ENCODE results near the gene AP1B1.
"Not testable (repeated sequence)": the region's sequence is repeated elsewhere in the genome, so short reads cannot be mapped to it uniquely, and the experiment has no call there.

Gene AP1B1

DNA sequence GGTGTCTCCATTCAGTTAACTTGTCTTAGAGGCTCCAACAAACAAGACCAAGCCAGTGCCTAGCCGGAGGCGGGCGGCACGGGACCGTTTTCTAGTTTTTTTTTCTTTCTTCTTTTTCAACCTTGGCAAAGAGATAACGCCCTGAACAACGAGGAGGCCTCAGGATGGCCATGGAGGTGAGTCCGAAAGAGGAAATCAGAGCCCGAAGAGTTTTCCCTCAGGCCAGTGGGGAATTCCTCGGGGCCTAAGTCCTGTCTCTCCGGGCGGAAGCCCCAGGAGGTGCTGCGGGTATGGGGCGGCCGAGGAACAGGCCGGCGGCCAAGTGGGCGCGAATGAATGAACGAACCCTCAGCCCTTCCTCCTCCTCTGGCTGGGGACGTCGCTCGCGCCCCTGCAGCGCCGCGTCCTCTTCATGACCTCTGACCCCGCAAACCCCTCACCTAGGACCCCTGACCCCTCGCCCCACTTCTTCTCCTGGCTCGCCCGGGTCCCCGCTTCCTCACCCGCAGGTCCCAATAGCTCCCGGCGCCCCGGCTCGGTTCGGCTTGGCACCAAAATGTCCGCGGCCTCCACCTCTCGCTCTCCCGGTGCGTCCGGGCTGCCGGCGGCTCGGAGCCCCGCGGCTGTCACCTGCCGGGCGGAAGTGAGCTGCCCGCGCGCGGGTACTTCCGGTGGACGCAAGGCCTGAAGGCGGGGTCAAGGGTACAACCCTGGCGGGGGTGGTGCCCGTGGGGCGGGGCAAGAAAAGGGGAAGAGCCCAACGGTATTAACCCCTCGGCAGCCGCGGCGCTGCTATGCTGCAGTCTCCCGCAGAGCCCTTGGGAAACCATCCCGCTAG, at the start of gene AP1B1:
Gene AP1B1, minus strand, starts transcription at position 650 of the 838 bp plus-strand sequence. CDS start 21,327 bp downstream, outside the sequence.
- peak; percentile 93 for DNase-seq (ENCODE audit: low read depth)

DNA sequence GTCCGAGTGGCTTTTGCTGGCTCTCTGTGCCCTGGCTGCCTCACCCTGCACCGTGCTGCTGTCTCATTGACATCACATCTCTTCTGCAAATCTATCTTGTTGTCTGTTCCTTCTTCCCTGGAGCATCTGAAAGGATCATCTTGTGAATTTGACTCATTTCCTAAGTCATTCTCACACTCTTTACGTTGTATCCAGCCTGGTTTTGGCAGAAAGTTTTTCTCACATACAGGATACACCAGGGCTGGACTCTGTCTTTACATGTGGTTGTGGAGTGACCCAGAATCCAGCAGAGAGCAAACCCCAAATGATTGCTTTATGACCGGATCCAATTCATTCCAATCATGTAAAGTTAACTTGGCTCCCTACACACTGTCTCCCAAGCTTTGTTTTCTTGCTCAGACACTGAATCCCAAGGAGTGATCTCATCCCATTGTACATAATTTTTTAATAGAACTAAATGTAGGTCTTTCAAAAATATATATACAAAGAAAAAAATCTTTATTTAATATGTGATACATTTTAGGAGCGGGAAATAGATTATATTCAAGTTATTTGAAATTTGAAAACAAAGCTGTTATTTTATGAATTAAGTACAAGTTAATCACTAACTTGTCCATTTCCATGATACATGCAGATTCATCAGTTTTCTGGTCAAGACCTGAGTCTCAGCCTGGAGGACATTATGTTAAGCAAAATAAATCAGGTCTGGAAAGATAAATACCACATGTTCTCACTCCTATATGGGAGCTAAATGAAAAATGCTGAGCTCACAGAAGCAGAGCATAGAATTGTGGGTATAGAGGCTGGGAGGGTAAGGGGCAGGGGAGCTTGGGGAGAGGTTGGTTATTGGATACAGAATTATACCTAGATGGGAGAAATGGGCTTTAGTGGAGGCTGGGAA, 47.1 kb upstream of the AP1B1 start:
- no peak for DNase-seq (ENCODE audit: low read depth)

DNA sequence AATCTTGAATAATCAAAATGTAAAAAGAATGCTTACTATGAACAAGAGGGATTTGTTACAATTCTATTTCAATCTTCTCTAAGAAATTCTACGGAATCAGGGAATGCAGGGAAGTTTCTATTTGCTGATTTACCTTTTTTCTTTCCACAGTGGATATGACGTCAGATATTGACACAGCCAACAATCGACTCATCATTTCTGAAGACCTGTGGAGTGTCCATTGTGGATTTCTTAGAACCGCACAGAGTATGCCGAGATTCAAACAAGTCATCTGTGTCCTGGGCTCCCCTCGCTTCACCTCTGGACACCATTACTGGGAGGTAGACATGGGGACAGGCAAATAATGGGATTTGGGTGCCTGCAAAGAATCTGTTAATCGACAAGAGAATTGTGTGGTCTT, 45.9 kb upstream of the AP1B1 start:
- DNase-seq (ENCODE audit: low read depth): no peak

DNA sequence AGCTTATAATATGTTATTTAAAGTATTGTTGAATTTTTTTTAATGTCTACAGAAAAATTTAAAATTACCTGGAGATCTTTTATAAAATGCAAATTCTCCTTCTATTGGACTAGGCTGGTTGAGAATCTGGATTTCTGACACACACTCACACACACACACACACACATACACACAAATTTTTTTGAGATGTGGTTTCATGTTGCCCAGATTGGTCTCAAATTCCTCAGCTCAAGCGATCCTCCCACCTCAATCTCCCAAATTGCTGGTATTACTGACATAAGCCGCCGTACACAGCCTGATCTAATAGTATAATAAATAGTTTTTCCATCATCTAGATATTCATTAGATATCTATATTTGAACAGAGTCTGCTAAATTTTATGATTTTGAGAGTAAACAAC, 45.5 kb upstream of the AP1B1 start:
- DNase-seq (ENCODE audit: low read depth): no peak

DNA sequence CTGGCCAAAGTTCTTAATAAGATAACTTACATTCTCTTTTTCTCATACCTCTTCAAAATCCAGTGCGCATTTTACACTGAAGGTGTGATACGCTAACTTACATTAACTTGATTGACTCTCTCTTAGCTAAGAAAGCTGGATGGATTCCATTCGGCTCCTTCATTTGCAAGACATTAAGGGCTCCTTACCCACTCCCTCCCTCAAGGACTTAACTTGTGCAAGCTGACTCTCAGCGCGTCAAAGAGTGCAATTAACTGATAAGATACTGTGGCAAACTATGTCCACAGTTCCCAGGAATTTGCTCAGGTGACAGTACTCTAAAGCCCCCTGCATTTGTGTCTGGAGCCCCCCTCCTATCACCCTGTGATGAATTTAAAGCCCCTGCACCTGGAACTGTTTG, 43.6 kb upstream of the AP1B1 start:
- no peak for DNase-seq (ENCODE audit: low read depth)

DNA sequence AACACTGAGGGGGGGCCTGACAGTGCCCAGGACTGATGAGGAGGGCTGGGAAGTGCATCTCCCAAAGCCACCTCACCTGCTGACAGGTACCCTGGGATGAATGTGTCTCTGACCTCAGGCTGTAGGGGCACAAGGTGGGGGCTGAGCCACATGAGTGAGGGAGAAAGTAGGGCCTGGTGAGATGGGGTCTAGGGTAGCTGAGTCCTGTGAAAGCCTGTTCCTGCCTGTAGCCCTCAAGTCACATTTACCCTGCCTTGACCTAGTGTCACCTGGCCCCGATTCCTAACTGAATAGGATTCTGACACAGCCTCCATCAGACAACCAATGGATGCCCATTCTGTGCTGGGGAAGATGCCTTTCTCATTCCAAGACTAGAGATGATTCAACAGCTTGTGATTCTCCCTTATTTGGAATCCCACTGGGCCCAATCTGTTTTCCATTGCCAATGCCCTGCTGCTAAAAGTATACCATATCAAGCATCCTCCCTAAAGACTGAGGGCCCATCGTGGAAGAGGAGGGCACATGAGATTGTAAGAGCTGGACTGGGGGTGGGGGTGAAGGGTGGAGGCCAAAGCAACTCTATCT, 38.9 kb upstream of the AP1B1 start:
- DNase-seq (ENCODE audit: low read depth): no peak

DNA sequence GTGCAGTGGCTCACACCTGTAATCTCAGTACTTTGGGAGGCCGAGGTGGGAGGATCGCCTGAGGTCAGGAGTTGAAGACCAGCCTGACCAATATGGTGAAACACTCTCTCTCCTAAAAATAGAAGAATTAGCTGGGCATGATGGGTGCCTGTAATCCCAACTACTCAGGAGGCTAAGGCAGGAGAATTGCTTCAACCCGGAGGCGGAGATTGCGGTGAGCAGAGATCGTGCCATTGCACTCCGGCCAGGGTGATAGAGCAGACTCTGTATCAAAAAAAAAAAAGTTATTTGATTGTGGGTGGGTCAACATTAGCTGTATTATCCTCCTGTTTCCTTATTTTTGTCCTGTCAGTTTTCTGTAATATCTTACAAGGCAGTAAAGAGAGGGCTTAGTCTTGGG, 38.1 kb upstream of the AP1B1 start:
- DNase-seq (ENCODE audit: low read depth): no peak

DNA sequence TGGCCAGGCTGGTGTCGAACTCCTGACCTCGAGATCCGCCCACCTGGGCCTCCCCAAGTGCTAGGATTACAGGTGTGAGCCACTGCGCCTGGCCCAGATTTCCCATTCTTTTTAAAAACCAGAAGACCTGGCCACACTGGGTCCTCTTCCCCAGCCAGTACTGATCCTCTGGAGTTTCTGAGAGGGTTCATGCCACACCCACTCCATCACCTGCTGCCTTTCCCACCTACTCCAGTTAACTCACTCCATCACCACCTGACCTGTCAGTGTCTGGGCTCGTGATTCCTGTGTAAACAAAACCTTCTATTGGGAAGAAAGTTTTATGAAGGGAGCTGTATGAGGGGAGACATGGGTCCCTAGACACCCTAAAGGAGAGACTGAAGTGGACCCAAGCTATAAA, 30.3 kb upstream of the AP1B1 start:
- not testable (repeated sequence) for DNase-seq (ENCODE audit: low read depth)

DNA sequence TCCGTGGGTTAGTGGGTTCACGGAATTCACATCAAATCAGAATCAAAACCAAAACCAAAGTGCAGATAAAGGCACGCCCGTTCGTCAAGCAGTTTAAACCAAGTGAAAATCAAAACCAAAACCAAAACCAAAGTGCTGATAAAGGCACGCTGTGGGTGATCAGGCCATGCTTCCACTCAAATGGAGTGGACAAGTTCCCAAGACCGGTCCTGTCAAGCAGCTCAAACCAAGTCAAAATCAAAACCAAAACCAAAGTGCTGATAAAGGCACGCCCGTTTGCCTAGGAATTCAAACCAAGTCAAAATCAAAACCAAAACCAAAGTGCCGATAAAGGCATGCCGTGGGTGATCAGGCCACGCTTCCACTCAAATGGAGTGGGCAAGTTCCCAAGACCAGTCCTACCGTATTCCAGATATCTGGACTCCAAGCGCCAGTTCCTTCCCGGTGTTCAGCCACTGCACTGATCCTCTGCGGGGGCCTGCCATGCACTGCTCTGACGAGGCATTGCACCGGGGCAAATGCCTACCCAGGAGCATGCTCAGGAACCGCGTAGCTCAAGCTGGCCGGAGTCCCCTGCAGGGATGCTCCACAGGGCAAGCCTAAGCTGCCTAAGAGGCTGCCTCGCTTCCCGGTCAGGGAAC, 26.7 kb upstream of the AP1B1 start:
- peak; percentile 55 for DNase-seq (ENCODE audit: low read depth)

DNA sequence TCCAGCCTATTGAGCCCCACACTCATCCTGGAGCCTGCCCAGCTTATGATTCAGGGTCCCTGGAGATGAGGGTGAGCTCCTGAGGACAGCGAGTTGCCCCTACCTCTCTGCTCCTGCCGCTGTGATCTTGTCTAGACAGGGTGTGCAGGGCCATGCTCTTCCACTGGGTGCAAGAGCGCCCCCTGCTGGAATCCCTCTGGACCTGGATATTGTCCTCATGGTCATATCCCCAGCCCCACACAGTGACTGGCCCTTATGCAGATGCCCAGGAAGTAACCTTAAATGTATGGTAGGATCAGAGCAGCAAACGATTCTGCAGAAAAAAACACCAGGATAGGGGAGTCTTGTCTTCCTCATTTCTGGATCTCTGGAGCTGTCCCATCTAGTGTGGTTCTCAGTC, 24.4 kb upstream of the AP1B1 start:
- not testable (repeated sequence) for DNase-seq (ENCODE audit: low read depth)

DNA sequence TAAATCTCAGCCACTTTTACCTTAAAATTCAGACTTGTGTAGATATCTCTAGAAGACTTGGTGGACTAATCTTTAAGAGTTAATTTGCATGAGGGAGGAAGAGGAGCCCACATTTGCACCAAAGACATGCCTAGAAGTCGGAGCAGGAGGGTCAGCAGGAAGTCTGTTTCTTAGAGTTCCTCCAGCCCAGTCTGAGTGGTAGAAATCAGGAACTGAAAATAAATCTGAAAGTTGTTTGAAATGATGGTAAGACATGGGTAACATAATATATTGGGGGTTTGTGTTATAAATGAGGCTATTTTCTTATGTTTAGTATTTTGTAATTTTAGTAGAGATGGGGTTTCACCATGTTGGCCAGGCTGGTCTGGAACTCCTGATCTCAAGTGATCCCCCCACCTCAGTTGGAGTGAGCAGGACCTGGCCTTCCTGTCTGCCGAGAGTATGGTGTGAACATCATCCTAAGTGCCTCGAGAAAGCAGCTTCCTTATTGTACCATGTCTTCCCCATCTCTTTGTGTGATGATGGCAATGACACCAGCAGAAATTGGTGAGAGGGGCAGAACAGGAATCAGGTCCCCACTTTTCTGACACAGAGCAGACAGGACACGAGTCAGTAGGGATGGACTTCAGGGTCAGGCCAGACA, 23.3 kb upstream of the AP1B1 start:
- not testable (repeated sequence) for DNase-seq (ENCODE audit: low read depth)

DNA sequence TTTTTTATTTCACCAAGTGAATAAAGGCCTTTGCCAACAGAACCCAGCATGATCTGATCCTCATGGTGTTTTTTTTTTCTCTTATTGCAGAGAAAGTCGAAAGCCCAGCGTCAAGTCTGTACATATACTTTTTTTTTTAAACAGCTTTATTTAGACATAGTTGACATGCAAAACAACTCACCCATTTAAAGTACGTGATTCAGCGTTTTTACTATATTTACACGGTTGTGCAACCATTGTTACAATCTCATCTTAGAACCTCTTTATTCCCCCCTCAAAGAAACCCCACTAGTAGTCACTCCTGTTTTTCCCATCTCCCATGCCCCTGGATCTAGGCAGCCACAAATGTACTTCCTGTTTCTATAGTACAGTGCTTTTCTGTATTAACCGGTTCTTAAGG, 20.6 kb upstream of the AP1B1 start:
- no peak for DNase-seq (ENCODE audit: low read depth)

DNA sequence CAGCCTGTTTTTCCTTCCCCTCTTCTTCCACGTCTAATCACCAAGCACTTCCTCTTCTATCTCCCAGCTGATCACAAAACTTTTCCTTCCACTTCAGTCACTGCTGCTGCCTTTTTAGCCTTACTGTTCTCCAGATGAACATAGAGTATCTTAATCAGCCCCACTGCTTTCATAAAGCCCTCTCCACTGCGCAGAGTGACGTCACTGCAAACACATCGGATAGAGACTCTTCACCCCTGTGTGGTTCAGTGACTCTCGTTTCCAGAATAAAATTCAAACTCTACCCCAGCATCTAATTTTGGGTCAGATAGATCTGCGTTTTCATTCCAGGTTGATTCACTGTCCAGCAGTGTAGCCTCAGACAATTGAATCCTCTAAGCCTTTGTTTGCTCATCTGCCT, 13.2 kb upstream of the AP1B1 start:
- not testable (repeated sequence) for DNase-seq (ENCODE audit: low read depth)

DNA sequence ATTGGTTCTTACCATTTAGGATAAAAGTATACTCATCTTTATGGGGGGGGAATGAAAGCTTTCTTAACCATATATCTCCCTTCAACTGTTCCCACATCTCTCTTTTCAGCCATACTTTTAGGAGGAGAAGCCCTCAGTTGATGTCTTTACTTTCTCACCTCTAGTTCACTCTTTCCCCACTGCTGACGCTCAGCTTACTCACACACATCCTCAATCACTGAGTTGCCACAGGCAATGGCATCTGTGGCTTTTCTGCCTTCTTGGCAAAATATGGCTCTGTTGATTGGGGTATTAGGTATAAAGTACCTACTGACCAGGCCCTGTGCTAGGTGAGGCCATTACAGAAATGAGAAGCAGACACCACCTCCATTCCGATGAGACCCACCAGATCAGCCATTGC, 12.2 kb upstream of the AP1B1 start:
- DNase-seq (ENCODE audit: low read depth): no peak

DNA sequence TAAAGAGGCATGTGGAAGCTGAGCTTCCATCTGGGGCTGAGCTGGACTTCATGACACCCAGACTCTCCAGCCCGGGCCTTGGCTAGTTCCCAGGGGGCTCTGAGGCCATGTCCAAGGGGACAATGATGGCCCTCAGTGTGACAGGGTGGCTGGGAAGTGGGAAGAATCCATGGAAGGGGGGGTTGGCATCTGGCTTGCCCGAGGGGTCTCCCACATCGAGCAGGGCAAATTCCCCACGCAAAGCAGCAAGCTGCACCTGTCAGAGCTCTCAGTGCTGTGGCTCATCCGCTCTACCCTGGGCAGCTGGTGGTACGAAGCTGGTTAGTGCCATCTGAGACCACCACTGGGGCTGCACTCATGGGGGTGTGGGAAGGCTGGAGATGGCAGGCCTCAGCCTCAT, 9.4 kb upstream of the AP1B1 start:
- no peak for DNase-seq (ENCODE audit: low read depth)

DNA sequence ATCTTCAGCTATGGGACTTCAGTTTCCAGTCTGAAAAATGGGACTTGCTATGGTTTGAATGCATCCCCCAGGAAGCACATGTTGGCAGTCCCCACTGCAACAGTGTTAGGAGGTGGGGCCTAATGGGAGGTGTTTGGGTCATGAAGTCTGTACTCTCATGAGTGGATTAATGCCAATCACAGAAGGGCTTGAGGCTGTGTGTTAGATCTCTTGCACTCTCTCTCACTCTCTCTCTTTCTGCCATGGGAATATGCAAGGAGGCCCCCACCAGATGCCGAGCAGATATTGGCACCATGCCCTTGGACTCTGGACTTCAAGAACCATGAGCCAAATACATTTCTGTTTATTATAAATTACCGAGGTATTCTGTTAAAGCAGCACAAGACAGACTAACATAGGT, 7.8 kb upstream of the AP1B1 start:
- no peak for DNase-seq (ENCODE audit: low read depth)

DNA sequence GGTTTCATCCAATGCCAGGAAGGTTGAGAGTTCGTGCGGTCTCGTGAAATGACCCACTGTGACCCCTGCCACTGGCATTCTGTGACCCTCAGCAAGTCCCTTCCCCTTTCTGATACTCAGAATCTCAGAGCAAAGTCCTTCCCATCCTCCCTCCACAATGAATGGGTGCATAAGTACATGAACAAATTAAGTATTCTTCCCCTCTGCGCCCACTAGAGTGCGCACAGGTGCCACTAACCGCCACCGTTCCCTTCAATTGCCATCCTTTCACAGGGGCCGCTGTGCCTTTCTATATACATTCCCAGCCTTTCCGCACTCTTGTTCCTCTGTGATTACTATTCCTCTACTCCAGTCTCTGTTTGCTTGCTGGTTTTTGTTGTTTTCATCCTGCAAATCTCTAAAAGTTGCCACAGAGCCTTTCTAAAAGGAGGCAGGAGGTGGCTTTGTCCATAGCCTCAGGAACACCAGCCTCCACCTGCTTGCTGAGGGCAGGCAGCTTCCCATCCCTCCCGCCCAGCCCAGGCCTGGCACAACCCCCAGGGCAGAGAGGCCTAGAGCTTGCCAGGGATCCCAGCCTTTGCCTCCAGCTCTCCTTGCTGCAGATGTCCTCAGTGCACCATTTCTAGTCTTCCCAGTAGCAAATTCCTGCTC, 6.7 kb upstream of the AP1B1 start:
- peak; percentile 60 for DNase-seq (ENCODE audit: low read depth)

DNA sequence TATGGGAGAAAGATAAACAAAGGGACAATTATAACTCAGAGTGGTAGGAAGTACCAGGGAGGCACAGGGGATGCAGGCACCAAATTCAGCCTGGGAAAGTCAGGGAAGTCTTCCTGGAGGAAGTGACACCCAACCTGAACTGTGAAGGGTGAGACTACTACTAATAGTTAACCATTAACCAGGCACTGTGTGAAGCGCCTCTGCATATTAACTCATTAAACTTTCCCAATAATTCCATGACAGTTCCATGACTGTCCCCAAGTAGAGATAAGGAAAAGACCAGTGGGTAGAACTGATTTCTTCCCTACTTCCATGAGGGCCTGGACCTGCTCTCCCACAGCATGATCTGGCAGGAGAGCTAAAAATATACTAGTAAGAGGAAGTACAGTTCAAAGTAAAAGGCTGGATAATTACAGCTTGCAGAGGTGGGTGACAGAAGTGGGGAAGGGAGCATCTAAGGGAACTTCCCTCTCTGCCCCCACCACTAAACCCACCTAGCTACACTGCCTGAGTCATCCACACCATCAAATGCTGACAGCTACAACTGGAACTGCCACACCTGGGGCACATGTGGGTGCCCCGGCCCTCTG, 4.7 kb upstream of the AP1B1 start:
- DNase-seq (ENCODE audit: low read depth): no peak

DNA sequence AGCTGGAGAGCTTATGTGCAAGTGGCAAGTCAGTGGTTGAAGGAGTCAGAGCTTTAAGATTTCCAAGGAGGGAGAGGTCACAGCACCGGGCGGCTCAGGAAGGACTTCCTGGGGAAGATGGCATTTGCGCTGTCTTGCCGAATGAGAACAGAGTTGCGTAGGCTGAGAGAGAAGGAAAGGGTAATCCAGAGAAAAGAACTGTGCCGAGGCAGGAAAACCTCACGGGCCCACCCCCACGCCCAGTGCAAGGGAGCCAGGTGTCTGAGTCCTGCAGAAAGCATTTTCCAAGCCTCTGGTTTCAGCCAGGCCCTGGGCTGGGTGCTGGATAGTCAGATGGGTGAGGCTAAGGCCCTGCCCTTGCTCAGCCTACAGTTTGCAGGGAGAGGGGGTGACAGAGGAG, 3.2 kb upstream of the AP1B1 start:
- DNase-seq (ENCODE audit: low read depth): no peak

DNA sequence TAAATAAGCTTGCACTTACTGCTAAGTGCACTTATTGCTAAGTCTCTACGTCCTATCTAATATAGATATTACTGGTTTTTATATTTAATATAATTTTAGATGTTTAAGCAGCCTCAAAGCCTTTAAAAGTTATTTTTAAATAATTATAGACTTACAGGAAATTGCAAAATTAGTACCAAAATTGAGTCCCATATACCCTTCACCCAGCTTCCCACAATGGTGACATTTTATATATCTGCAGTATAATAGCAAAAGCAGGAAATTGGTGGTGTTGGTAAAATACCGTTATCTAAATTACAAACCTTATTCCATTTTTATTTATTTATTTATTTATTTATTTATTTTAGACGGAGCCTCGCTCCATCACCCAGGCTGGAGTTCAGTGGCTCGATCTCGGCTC, 1.9 kb upstream of the AP1B1 start:
- DNase-seq (ENCODE audit: low read depth): no peak

DNA sequence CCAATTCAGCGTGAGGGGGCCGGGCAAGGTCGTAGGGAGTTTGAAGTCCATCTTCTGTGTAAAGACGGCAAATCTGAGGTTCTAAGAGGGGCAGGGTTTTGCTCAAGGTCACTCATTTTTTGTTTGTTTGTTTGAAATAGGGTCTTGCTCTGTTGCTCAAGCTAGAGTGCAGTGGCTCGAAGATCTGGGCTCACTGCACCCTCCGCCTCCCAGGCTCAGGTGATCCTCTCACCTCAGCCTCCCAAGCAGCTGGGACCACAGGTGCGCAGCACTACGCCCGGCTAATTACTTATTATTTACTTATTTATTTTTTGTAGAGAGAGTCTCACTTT, 355 bp upstream of the AP1B1 start:
- no peak for DNase-seq (ENCODE audit: low read depth)
